ENCODE measurements around the gene HDLBP.

The HDLBP gene

GRCh38 chr2:241217320-241218031 is 98.0 kb downstream of the HDLBP start:
- peak in 1 of 3 donors; percentile 28 for DNase-seq (ENCODE audit: low read depth in 2 of 3, low spot score in 1 of 3)

DNA sequence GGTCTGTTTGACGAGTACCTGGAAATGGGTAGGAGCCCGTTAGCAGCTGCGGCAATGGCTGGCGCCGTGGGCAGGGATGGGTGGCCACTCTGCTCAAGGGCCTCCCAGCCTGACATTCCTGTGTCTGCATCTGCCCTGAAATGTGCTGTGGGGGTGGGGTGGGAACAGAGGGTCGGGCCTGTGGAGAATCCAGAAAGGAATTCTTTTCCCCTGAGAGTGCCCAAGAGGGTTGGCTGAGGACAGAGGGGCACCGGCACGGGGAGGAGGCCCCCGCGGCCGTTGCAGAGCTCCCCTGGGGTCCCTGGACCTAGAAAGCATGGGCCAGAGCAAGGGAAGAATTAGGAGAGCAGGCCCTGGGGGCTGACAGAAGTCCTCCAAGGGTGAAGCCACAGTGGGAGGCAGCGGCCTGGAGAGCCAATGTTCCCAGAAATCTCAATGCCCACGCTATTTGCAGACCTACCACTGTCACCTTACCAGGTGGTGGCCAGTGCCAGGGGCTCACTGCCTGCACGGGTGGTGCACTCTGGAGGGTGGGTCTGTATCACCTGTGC is 99.2 kb downstream of the HDLBP start:
- no peak for DNase-seq (ENCODE audit: low read depth in 2 of 3, low spot score in 1 of 3)

DNA sequence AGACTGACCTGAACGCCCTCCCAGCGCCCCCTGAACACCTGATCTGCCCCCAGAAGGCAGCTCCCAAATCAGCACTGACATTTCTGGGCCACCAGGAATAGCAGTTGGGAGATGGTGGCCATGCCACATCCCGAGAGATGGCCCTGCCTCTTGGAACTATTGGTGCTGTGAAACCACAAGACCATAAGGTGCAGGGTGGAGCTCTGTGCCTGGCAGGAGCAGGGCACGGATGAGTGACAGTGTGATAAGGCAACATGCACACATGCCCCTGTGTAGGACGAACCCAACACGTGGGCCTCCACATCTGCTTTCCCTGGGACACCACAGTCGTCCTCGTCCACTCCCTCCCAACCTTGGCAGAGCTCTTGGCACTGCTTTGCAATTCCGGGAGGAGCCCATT is 100.1 kb downstream of the HDLBP start:
- no peak for DNase-seq (ENCODE audit: low read depth in 2 of 3, low spot score in 1 of 3)

DNA sequence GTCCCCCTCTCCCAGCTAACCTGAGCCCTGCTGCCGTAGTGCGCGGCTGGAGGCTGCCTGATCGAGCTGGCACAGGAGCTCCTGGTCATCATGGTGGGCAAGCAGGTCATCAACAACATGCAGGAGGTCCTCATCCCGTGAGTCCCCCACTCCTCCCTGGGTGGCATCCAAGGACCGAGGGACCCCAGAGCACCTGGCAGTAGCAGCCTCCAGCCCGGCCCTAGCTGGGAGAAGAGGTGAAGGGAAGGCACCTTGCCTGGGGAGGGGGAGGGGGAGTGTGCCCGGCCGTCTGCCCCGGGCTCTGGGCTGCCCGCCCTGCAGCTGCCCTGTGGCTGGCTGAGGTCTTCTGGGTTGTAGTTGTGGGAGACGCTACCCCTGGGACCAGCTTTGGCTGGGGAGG is 100.7 kb downstream of the HDLBP start:
- DNase-seq (ENCODE audit: low read depth in 2 of 3, low spot score in 1 of 3): no peak

- DNase-seq (ENCODE audit: low read depth in 2 of 3, low spot score in 1 of 3): no peak
Observed at GRCh38 chr2:241214209-241214608, 101.3 kb downstream of the HDLBP start.

- no peak for DNase-seq (ENCODE audit: low read depth in 2 of 3, low spot score in 1 of 3)
Observed at GRCh38 chr2:241213567-241213966, 101.9 kb downstream of the HDLBP start.

GRCh38 chr2:241213041-241213440 is 102.4 kb downstream of the HDLBP start:
- no peak for DNase-seq (ENCODE audit: low read depth in 2 of 3, low spot score in 1 of 3)

DNA sequence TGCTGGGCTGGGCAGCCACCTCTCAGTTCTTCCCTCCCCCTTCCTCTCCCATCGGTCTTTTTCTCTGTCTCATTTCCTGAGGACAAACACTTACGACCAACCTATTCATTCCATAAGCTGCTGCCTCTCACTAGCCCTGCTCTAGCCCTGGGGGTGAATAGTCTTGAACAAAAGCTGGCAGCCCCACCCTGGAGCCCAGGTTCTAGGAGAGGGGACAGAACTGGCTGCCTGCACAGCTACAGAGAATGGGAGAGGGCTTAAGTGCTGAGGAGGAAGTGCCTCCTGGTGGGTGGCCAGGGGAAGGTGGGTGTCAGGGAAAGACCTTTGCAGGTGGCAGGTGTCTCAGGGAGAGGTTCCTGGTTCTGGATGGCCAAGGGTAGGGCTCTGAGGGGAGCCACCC is 104.2 kb downstream of the HDLBP start:
- DNase-seq (ENCODE audit: low read depth in 2 of 3, low spot score in 1 of 3): no peak

- DNase-seq (ENCODE audit: low read depth in 2 of 3, low spot score in 1 of 3): no peak
Observed at GRCh38 chr2:241209271-241209670, 106.2 kb downstream of the HDLBP start.

GRCh38 chr2:241208058-241208457 is 107.4 kb downstream of the HDLBP start:
- DNase-seq (ENCODE audit: low read depth in 2 of 3, low spot score in 1 of 3): no peak

GRCh38 chr2:241207641-241208040 is 107.8 kb downstream of the HDLBP start:
- no peak for DNase-seq (ENCODE audit: low read depth in 2 of 3, low spot score in 1 of 3)

DNA sequence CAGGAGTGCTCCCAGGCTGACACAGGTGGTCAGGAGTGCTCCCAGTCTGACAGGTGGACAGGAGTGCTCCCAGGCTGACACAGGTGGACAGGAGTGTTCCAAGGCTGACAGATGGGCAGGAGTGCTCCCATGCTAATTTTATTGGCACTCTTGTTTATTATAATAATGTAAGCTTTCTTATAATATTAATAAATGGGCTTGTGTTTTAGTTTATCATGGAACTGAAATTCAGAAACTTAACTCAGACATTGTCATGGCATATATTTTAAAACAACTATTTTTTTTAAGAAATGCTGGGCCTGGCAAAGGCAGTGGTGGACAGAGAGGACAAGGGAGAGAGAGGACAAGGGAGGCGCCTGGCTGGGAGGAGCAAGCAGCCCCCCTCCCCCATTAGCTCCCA is 108.3 kb downstream of the HDLBP start:
- no peak for DNase-seq (ENCODE audit: low read depth in 2 of 3, low spot score in 1 of 3)

DNA sequence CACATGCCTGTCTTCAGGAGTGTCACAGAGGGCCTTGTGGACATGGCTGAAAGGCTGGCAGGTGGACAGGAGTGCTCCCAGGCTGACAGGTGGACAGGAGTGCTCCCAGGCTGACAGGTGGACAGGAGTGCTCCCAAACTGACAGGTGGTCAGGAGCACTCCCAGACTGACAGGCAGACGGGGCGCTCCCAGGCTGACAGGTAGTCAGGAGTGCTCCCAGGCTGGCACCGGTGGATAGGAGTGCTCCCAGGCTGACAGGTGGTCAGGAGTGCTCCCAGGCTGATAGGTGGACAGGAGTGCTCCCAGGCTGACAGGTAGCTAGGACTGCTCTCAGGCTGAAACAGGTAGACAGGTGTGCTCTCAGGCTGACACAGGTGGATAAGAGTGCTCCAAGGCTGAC is 110.4 kb downstream of the HDLBP start:
- no peak for DNase-seq (ENCODE audit: low read depth in 2 of 3, low spot score in 1 of 3)

GRCh38 chr2:241204490-241204889 is 111.0 kb downstream of the HDLBP start:
- no peak for DNase-seq (ENCODE audit: low read depth in 2 of 3, low spot score in 1 of 3)

DNA sequence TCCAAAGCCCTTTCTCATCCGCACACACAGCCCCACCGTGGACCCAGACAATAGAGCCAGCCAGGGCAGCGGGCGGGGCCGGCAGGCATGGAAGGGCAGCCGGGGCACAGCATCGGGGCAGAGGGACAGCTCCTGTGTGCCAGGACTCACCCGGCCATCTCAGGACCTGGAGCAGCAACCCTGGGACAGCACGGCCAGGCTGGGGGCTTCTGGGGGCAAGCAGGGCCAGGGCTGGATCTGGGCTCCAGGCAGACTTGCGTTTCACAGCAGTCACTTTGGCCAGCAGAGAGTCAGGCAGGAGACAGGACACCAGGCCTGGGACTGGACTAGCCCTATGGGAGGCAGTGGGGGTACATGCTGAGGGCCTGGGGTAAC is 111.5 kb downstream of the HDLBP start:
- DNase-seq (ENCODE audit: low read depth in 2 of 3, low spot score in 1 of 3): no peak

- DNase-seq (ENCODE audit: low read depth in 2 of 3, low spot score in 1 of 3): no peak
Observed at GRCh38 chr2:241203218-241204009, 112.1 kb downstream of the HDLBP start.

DNA sequence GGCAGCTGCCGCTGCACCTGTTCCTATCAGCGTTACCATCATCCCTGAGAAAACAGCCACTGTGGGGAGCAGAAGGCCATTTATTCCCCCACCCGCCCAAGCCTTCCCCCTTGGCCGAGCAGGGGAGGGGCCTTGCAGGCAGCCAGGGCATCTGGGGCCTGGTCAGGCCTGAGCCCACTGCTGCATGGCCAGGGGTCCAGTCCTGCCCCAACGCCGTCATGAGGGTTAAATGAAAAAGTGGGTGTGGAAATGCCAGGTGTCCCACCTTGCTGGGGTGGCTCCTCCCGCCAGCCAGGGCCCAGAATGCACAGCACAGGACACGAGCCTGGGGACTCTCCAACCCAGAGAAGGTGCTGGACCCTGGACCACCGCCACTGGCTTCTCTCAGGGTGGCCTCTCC is 112.8 kb downstream of the HDLBP start:
- DNase-seq (ENCODE audit: low read depth in 2 of 3, low spot score in 1 of 3): no peak

DNA sequence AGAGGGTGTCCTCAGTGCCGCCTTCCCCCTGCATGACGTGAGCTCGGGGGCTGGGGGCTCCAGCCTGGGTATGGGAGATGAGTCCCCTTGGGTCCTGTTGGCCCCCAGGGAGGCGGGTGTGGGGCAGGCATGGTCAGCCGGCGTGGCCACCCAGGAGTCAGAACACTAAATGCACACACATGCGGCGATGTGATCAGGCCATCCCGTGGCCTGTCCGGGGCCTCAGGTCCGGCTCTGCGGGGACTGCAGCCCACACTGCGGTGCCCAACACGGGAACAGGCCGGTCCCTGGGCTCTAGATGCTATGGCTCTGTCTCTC is 113.2 kb downstream of the HDLBP start:
- no peak for DNase-seq (ENCODE audit: low read depth in 2 of 3, low spot score in 1 of 3)

DNA sequence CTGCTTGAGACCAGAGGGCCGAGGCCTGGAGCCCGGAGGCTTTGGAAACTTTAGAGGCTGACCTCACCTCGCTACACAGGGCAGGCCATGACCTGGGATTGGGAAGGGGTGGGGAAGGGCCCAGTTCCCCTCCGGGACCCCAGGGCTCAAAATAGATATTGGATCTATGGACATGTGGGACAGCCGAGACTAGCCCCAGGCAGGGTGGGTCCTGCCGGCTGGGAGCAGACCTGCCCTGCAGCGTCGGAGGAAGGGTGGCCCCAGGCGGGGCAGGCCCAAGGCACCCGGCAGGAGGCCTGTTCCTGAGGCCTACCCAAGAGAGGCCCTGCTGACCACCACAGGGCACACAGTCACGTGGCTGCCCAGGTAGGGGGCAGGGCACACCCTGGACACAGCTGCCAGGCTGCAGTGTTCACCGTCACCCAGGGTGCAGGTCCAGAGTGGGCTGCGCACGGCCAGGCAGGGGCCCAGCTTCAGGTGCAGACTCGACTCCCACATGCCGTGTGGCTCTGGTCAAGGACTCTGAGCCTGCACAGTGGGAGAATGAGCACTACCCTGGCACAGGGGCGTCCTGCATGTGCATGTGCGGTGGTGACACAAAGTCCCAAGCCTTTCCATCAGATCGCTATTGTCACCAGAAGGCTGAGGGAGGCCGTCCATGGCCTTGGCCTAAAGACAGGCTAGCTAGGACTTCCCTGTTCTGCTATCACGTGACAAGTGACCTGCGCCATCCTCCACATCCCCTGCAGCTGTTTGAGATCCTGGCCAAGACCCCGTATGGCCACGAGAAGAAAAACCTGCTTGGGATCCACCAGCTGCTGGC is 113.8 kb downstream of the HDLBP start:
- no peak for DNase-seq (ENCODE audit: low read depth in 2 of 3, low spot score in 1 of 3)

DNA sequence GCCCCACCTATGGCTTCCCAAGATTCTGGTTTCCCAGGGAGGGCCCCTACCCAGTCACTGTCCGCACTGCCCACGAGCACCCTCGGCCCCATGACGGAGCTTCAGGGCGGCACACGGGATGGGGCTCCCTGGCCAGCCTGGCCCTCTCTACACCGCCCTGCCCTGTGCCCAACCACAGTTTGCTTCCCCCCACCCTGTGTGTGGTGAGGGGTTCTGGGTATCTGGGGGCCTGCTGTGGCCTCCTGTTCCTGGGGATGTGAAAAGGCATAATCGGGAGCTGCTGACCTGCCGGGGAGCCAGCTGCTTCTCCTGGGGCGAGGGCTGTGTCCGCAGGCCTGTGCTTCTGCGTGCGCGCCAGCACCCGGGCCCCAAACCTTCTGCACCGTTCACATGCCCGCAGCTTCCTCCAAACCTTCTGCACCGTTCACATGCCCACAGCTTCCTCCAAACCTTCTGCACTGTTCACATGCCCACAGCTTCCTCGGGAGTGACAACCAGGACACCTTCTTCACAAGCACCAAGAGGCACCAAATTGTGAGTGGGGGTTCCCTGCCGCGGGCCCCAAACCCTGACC is 114.6 kb downstream of the HDLBP start:
- no peak for DNase-seq (ENCODE audit: low read depth in 2 of 3, low spot score in 1 of 3)

Measured in stimulated activated CD4-positive, alpha-beta T cell treated with anti-CD3 and anti-CD28 coated beads, Interleukin-12 subunit alpha, Interleukin-12 subunit beta, amount 100 ng/mL, for 48 hours (primary cell).